Liver (tissue), 9 donors: Measurements from ENCODE around the gene MTURN. TPM values are rescaled to one million over a fixed set of nuclear protein-coding genes. Genes with fewer than 3 reads are reported as not detected.

ENCODE experiments used
- DNase-seq: peaks from one replicate; pipeline ENCODE4 v3.0.0-alpha.2; 2017; ENCODE audit warnings: low spot score
- H3K27ac ChIP-seq, 2 donors: one replicate each; pipeline ENCODE4 v1.7.0; 2013; ENCODE audit warnings: inconsistent platforms in 2 of 2, low read length in 2 of 2, control low read depth in 1 of 2, low read depth in 1 of 2, mild to moderate bottlenecking in 1 of 2
- H3K27me3 ChIP-seq, 4 donors: one replicate each; pipeline versions ENCODE4 v1.6.1 to v1.7.0; 2013; ENCODE audit warnings: low read length in 3 of 4, inconsistent platforms in 1 of 4, mild to moderate bottlenecking in 1 of 4, moderate library complexity in 1 of 4; ENCODE audit not compliant: control insufficient read depth in 4 of 4, insufficient read depth in 4 of 4
- H3K36me3 ChIP-seq, 4 donors: one replicate each; pipeline versions ENCODE4 v1.6.1 to v1.7.0; 2013; ENCODE audit warnings: low read length in 3 of 4, mild to moderate bottlenecking in 3 of 4, low read depth in 1 of 4, moderate library complexity in 1 of 4; ENCODE audit not compliant: control insufficient read depth in 4 of 4, insufficient read depth in 3 of 4
- H3K4me1 ChIP-seq, 4 donors: one replicate each; pipeline versions ENCODE4 v1.6.1 to v1.7.0; 2013; ENCODE audit warnings: low read length in 3 of 4, mild to moderate bottlenecking in 3 of 4, moderate library complexity in 1 of 4; ENCODE audit not compliant: control insufficient read depth in 4 of 4, insufficient read depth in 4 of 4
- H3K4me3 ChIP-seq, 3 donors: one replicate each; pipeline versions ENCODE4 v1.6.1 to v1.7.0; 2013; ENCODE audit warnings: low read length in 3 of 3, control low read depth in 1 of 3, low read depth in 1 of 3, mild to moderate bottlenecking in 1 of 3
- H3K9ac ChIP-seq, 2 donors: one replicate each; pipeline ENCODE4 v1.7.0; 2013; ENCODE audit warnings: low read length in 2 of 2, mild to moderate bottlenecking in 2 of 2, moderate library complexity in 2 of 2, control low read depth in 1 of 2, low read depth in 1 of 2
- H3K9me3 ChIP-seq, 4 donors: one replicate each; pipeline versions ENCODE4 v1.6.1 to v1.7.0; 2013; ENCODE audit warnings: low read length in 3 of 4; ENCODE audit not compliant: control insufficient read depth in 4 of 4
- ATF3 ChIP-seq: IDR thresholded peaks from 2 replicates; pipeline ENCODE4 v1.6.1; 2016; ENCODE audit warnings: antibody characterized with exemption
- CTCF ChIP-seq: fragments of 150-350 bp; IDR thresholded peaks from 2 replicates; pipeline ENCODE4 v1.5.1; 2017; ENCODE audit warnings: improper control_type of control experiment, low read depth, low read length; ENCODE audit not compliant: missing input control
- EGR1 ChIP-seq, 2 donors: IDR thresholded peaks; 2 replicates each; pipeline ENCODE4 v1.6.1; 2016 to 2018; ENCODE audit warnings: antibody characterized with exemption in 2 of 2, low read depth in 2 of 2
- FOXA1 ChIP-seq: IDR thresholded peaks from 2 replicates; pipeline ENCODE4 v1.6.1; 2016; ENCODE audit warnings: antibody characterized with exemption
- FOXA2 ChIP-seq: IDR thresholded peaks from 2 replicates; pipeline ENCODE4 v1.6.1; 2016; ENCODE audit warnings: antibody characterized with exemption
- GABPA ChIP-seq, 2 donors: IDR thresholded peaks in 1 of 2; conservative IDR thresholded peaks in 1 of 2; 2 replicates each; pipeline ENCODE4 v1.6.1; 2016; ENCODE audit warnings: antibody characterized with exemption in 2 of 2, mild to moderate bottlenecking in 1 of 2, moderate library complexity in 1 of 2
- HNF4A ChIP-seq, 2 donors: conservative IDR thresholded peaks; 2 replicates each; pipeline ENCODE4 v1.6.1; 2016; ENCODE audit warnings: antibody characterized with exemption in 2 of 2, mild to moderate bottlenecking in 2 of 2
- JUND ChIP-seq, 2 donors: IDR thresholded peaks; 2 replicates each; pipeline ENCODE4 v1.6.1; 2016; ENCODE audit warnings: antibody characterized with exemption in 2 of 2
- NR2F2 ChIP-seq: IDR thresholded peaks from 2 replicates; pipeline ENCODE4 v1.6.1; 2016; ENCODE audit warnings: antibody characterized with exemption
- RAD21 ChIP-seq, 2 donors: IDR thresholded peaks; 2 replicates each; pipeline ENCODE4 v1.6.1; 2016; ENCODE audit warnings: antibody characterized with exemption in 2 of 2, mild to moderate bottlenecking in 2 of 2
- REST ChIP-seq: IDR thresholded peaks from 2 replicates; pipeline ENCODE4 v1.6.1; 2016; ENCODE audit warnings: antibody characterized with exemption, mild to moderate bottlenecking
- RXRA ChIP-seq, 2 donors: IDR thresholded peaks; 2 replicates each; pipeline ENCODE4 v1.6.1; 2017 to 2018; ENCODE audit warnings: antibody characterized with exemption in 2 of 2, mild to moderate bottlenecking in 1 of 2
- SP1 ChIP-seq: IDR thresholded peaks from 2 replicates; pipeline ENCODE4 v1.6.1; 2018; ENCODE audit warnings: antibody characterized with exemption, mild to moderate bottlenecking
- TAF1 ChIP-seq: conservative IDR thresholded peaks from 2 replicates; pipeline ENCODE4 v1.6.1; 2016; ENCODE audit warnings: antibody characterized with exemption, mild to moderate bottlenecking
- YY1 ChIP-seq: IDR thresholded peaks from 2 replicates; pipeline ENCODE4 v1.6.1; 2016; ENCODE audit warnings: antibody characterized with exemption, mild to moderate bottlenecking
- ZBTB33 ChIP-seq: IDR thresholded peaks from 2 replicates; pipeline ENCODE4 v1.6.1; 2016; ENCODE audit warnings: antibody characterized with exemption
- WGBS: extraction: QIAGEN DNeasy Blood & Tissue Kit; methylation state at CpG from one replicate; pipeline ENCODE4 v1.1.7; 2013; 5-methylcytosine and 5-hydroxymethylcytosine counted together
- polyA plus RNA-seq, 2 donors: library from polyadenylated mRNA; stranded (reverse) in 1 of 2; unstranded in 1 of 2; fragments of 200-250 nt in 1 of 2; fragments of >200 nt in 1 of 2; fragmentation: Nextera tagmentation in 1 of 2; extraction: Ambion mirVana in 1 of 2; gene quantifications; one replicate each; pipeline versions ENCODE4 v1.2.1 to v1.2.3, GENCODE V29; 2013 to 2015
- total RNA-seq, 2 donors: library from RNA; depleted of rRNA; stranded (reverse); fragments of >200 nt; gene quantifications; one replicate each; pipeline ENCODE4 v1.2.3, GENCODE V29; 2014
- TF ChIP-seq, protein P1 (sequence below): IDR thresholded peaks from 2 replicates; pipeline ENCODE4 v1.6.1; 2016; ENCODE audit warnings: antibody characterized with exemption
- donor health status: healthy.
- donor health status: healthy.
- donor health status: healthy.
- donor health status: healthy.
- donor health status: healthy.

Gene MTURN
- total and polyA plus RNA-seq, 4 donors: 2.4 to 14.4 (median 6.1) TPM

GRCh38 chr7:30114536-30115238 lies 20.1 kb upstream of the MTURN start:
- TF ChIP-seq FOXA2 (no peak), YY1 (no peak), REST (no peak), CTCF (no peak), SP1 (no peak), GABPA (IDR thresholded peaks at IDR 0.05 in 1 of 2, conservative IDR thresholded peaks at IDR 0.05 in 1 of 2) (no peak), ATF3 (no peak), ZBTB33 (no peak), RAD21 (IDR thresholded peaks at IDR 0.05) (no peak), NR2F2 (no peak), FOXA1 (no peak), RXRA (IDR thresholded peaks at IDR 0.05) (no peak), EGR1 (IDR thresholded peaks at IDR 0.05; ENCODE audit: low read depth in 2 of 2) (no peak), TAF1 (no peak), HNF4A (conservative IDR thresholded peaks at IDR 0.05) (no peak), JUND (IDR thresholded peaks at IDR 0.05) (no peak)
- TF ChIP-seq, protein P1, sequence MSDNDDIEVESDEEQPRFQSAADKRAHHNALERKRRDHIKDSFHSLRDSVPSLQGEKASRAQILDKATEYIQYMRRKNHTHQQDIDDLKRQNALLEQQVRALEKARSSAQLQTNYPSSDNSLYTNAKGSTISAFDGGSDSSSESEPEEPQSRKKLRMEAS: no peak
- WGBS: 80% methylated on average over 3 of the region's 3 CpGs
- no peak for DNase-seq
- Histone ChIP-seq H3K4me3 (no peak overlapping the region), H3K9me3 (peaks cover 3 to 5% (median 3%) of the 10 kb centered on the region in 4 donors), H3K36me3 (no peaks in the 10 kb centered on the region), H3K27ac (no peak overlapping the region), H3K9ac (no peak overlapping the region), H3K4me1 (no peaks in the 10 kb centered on the region), H3K27me3 (no peaks in the 10 kb centered on the region)
